HFF-Myc (cell line): ENCODE measurements around the gene PLCD4.

Experiments used
- DNase-seq: peaks from one replicate; pipeline ENCODE4 v3.0.0-alpha.2; 2011; ENCODE audit warnings: low read depth; ENCODE audit errors: extremely low read depth
- H3K4me3 ChIP-seq: replicated peaks from 2 replicates; pipeline ENCODE4 v1.5.1; 2011; ENCODE audit warnings: low read depth, mild to moderate bottlenecking, control low read depth, low read length
- CTCF ChIP-seq: IDR thresholded peaks from 2 replicates; pipeline ENCODE4 v1.5.1; 2012; ENCODE audit warnings: mild to moderate bottlenecking, low read depth, low read length, control low read depth; ENCODE audit errors: missing control alignments

The PLCD4 gene

GRCh38 chr2:218671654-218672566, 64.2 kb downstream of the PLCD4 start, which contains the start of the genes RNF25 and STK36:
Gene RNF25 (minus strand): TSS chr2:218672002. CDS start chr2:218671970, 32 bp downstream.
Gene STK36 (plus strand): TSS chr2:218672086. CDS start chr2:218672830, 744 bp downstream.
- peak within 1 kb of the TSS; percentile 65 for H3K4me3 ChIP-seq
- TF ChIP-seq CTCF: no peak
- DNase-seq: peak; percentile 70

GRCh38 chr2:218679119-218679518, 71.4 kb downstream of the PLCD4 start:
- no peak for DNase-seq
- TF ChIP-seq CTCF: no peak
- H3K4me3 ChIP-seq: no peak overlapping the region

- H3K4me3 ChIP-seq: no peak overlapping the region
- DNase-seq: no peak
- TF ChIP-seq CTCF: no peak
Observed at GRCh38 chr2:218680061-218680460, 72.4 kb downstream of the PLCD4 start.
